Naive thymus-derived CD4-positive, alpha-beta T cell (primary cell): ENCODE measurements around the gene C4orf50. TPM values are rescaled to one million over a fixed set of nuclear protein-coding genes. Genes with fewer than 3 reads are reported as not detected.

Experiments used
- ATAC-seq: fragments of 150-1000 bp; cut with Tn5 transposase; 2 replicates; pipeline ENCODE4 v1.10.0; 2021; ENCODE audit warnings: mild to moderate bottlenecking, moderate library complexity
- CTCF ChIA-PET: fragments of 350-600 bp; sonication (Branson Sonifier 250); formaldehyde crosslinking; loops from one replicate; lab custom pipeline; 2021; ENCODE audit warnings: antibody characterized with exemption; lab: Charles Lee
- POLR2A ChIA-PET: fragments of 350-600 bp; sonication (Branson Sonifier 250); formaldehyde crosslinking; loops from one replicate; lab custom pipeline; 2021; ENCODE audit warnings: antibody characterized with exemption, inconsistent platforms; lab: Charles Lee
- DNase-seq, 9 donors: peaks; one replicate each; pipeline versions ENCODE4 v3.0.0 to v3.0.0-alpha.2; 2020 to 2022; ENCODE audit warnings: mixed read lengths in 1 of 9
- H3K27ac ChIP-seq: one replicate; pipeline ENCODE4 v1.7.0; 2013; ENCODE audit warnings: mild to moderate bottlenecking, low read depth, low read length, moderate library complexity
- H3K27me3 ChIP-seq, 2 donors: one replicate each; pipeline ENCODE4 v1.7.0; 2013; ENCODE audit warnings: low read length in 2 of 2, mild to moderate bottlenecking in 2 of 2, moderate library complexity in 2 of 2; ENCODE audit not compliant: control insufficient read depth in 2 of 2, insufficient read depth in 2 of 2
- H3K36me3 ChIP-seq, 3 experiments: 1 replicate in 2 of 3; 2 replicates in 1 of 3; pipeline ENCODE4 v1.7.0; 2013; ENCODE audit warnings: low read length in 3 of 3, mild to moderate bottlenecking in 3 of 3, moderate library complexity in 1 of 3; ENCODE audit not compliant: insufficient read depth in 3 of 3, control insufficient read depth in 2 of 3
- H3K4me1 ChIP-seq, 2 donors: one replicate each; pipeline ENCODE4 v1.7.0; 2013; ENCODE audit warnings: low read length in 2 of 2, mild to moderate bottlenecking in 2 of 2, moderate library complexity in 1 of 2; ENCODE audit not compliant: control insufficient read depth in 2 of 2, insufficient read depth in 2 of 2
- H3K4me3 ChIP-seq: 2 replicates; pipeline ENCODE4 v1.7.0; 2013; ENCODE audit warnings: mild to moderate bottlenecking, low read length
- H3K9me3 ChIP-seq, 3 experiments: 1 replicate in 2 of 3; 2 replicates in 1 of 3; pipeline ENCODE4 v1.7.0; 2013; ENCODE audit warnings: low read length in 3 of 3; ENCODE audit not compliant: control insufficient read depth in 2 of 3
- H3K27ac Mint-ChIP-seq, 9 donors: one replicate each; pipeline ENCODE4 v1.8.0; 2020 to 2022; ENCODE audit warnings: mixed read lengths in 9 of 9, mild to moderate bottlenecking in 8 of 9, moderate library complexity in 5 of 9, inconsistent platforms in 2 of 9
- H3K27me3 Mint-ChIP-seq, 5 donors: one replicate each; pipeline ENCODE4 v1.8.0; 2021 to 2022; ENCODE audit warnings: mixed read lengths in 5 of 5, mild to moderate bottlenecking in 1 of 5
- H3K36me3 Mint-ChIP-seq, 5 donors: one replicate each; pipeline ENCODE4 v1.8.0; 2020 to 2022; ENCODE audit warnings: mixed read lengths in 5 of 5, mild to moderate bottlenecking in 3 of 5, inconsistent platforms in 1 of 5
- H3K4me1 Mint-ChIP-seq, 7 donors: one replicate each; pipeline ENCODE4 v1.8.0; 2020 to 2022; ENCODE audit warnings: mixed read lengths in 7 of 7, mild to moderate bottlenecking in 3 of 7, inconsistent platforms in 1 of 7
- H3K4me3 Mint-ChIP-seq, 10 donors: one replicate each; pipeline ENCODE4 v1.8.0; 2020 to 2022; ENCODE audit warnings: mild to moderate bottlenecking in 10 of 10, mixed read lengths in 10 of 10, moderate library complexity in 6 of 10, inconsistent platforms in 2 of 10
- H3K9me3 Mint-ChIP-seq, 11 donors: one replicate each; pipeline ENCODE4 v1.8.0; 2020 to 2022; ENCODE audit warnings: mixed read lengths in 11 of 11, mild to moderate bottlenecking in 4 of 11, inconsistent platforms in 1 of 11, moderate library complexity in 1 of 11
- intact Hi-C, 2 donors: fragments of 100-400 bp; cut with micrococcal nuclease; formaldehyde crosslinking; loops; one replicate each; pipeline ENCODE4 v1.15.1; 2023
- polyA plus RNA-seq, 2 donors: library from polyadenylated mRNA; unstranded; fragments of 300-500 nt; fragmentation: Illumina TruSeq; gene quantifications; one replicate each; pipeline ENCODE4 v1.2.3, GENCODE V29; 2021
- total RNA-seq, 6 experiments: library from RNA in 5 of 6; stranded (reverse) in 5 of 6; gene quantifications; 1 replicate in 5 of 6; 2 replicates in 1 of 6; pipeline ENCODE4 v1.2.3 and lab custom pipeline; 2021 to 2026

C4orf50 gene
- total and polyA plus RNA-seq, 7 experiments from 2014 or later = 0.08 to 0.87 (median 0.54) TPM; not detected in 4

- CTCF ChIA-PET = no interaction called here
These were observed 4.7 kb downstream of the C4orf50 start for GRCh38 chr4:6013564-6013963.

GRCh38 chr4:6012200-6012599 is 6.0 kb downstream of the C4orf50 start:
- H3K27ac ChIP-seq = no peak overlapping the region
- peaks cover 0 to 4% (median 0%) of the 10 kb centered on the region in 7 donors for H3K4me1 Mint-ChIP-seq
- no peak overlapping the region for H3K4me3 Mint-ChIP-seq
- H3K27ac Mint-ChIP-seq = no peak overlapping the region
- no peak overlapping the region for H3K4me3 ChIP-seq
- intact Hi-C loops = no loop called here
- DNase-seq (no peak), ATAC-seq (no peak)
- peaks cover 17 to 43% (median 30%) of the 10 kb centered on the region in 5 donors for H3K27me3 Mint-ChIP-seq
- no peaks in the 10 kb centered on the region for H3K4me1 ChIP-seq
- POLR2A ChIA-PET = no interaction called here
- CTCF ChIA-PET = no interaction called here
- no peaks in the 10 kb centered on the region for H3K36me3 Mint-ChIP-seq
- H3K27me3 ChIP-seq = no peaks in the 10 kb centered on the region
- H3K9me3 ChIP-seq = no peaks in the 10 kb centered on the region
- peaks cover 0 to 2% (median 0%) of the 10 kb centered on the region in 11 donors for H3K9me3 Mint-ChIP-seq
- H3K36me3 ChIP-seq = no peaks in the 10 kb centered on the region

More at GRCh38 chr4:6013564-6013963, 4.7 kb downstream of the C4orf50 start:
- H3K27ac Mint-ChIP-seq = peak overlapping the region in 1 of 9 donors; percentile 17
- no peaks in the 10 kb centered on the region for H3K36me3 Mint-ChIP-seq
- POLR2A ChIA-PET = no interaction called here
- H3K9me3 Mint-ChIP-seq = peaks cover 0 to 2% (median 0%) of the 10 kb centered on the region in 11 donors
- H3K27me3 Mint-ChIP-seq = peaks cover 12 to 42% (median 23%) of the 10 kb centered on the region in 5 donors
- DNase-seq = no peak
- H3K4me3 Mint-ChIP-seq = no peak overlapping the region
- Histone ChIP-seq H3K4me1 (no peaks in the 10 kb centered on the region), H3K36me3 (no peaks in the 10 kb centered on the region), H3K27ac (no peak overlapping the region), H3K27me3 (no peaks in the 10 kb centered on the region), H3K4me3 (no peak overlapping the region), H3K9me3 (no peaks in the 10 kb centered on the region)
- H3K4me1 Mint-ChIP-seq = peaks cover 0 to 4% (median 0%) of the 10 kb centered on the region in 7 donors
- no peak for ATAC-seq
- intact Hi-C loops = no loop called here

- H3K9me3 Mint-ChIP-seq = peaks cover 0 to 2% (median 0%) of the 10 kb centered on the region in 11 donors
- ATAC-seq = no peak
- H3K36me3 Mint-ChIP-seq = peaks cover 0 to 3% (median 0%) of the 10 kb centered on the region in 5 donors
- no peak overlapping the region for H3K4me3 Mint-ChIP-seq
- peaks cover 0 to 4% (median 0%) of the 10 kb centered on the region in 7 donors for H3K4me1 Mint-ChIP-seq
- H3K27ac Mint-ChIP-seq = peak overlapping the region in 1 of 9 donors; percentile 28
- Histone ChIP-seq H3K27me3 (no peaks in the 10 kb centered on the region), H3K4me3 (no peak overlapping the region), H3K4me1 (no peaks in the 10 kb centered on the region), H3K9me3 (no peaks in the 10 kb centered on the region), H3K27ac (no peak overlapping the region), H3K36me3 (no peaks in the 10 kb centered on the region)
- POLR2A ChIA-PET = no interaction called here
- intact Hi-C loops = no loop called here
- CTCF ChIA-PET = interaction anchor here (1.7 kb wide), 1 partner anchor 14 kb away, joined by 4 read pairs; no protein-coding TSS in a partner anchor
- peaks cover 17 to 44% (median 30%) of the 10 kb centered on the region in 5 donors for H3K27me3 Mint-ChIP-seq
- DNase-seq = no peak
These were observed 6.5 kb downstream of the C4orf50 start for GRCh38 chr4:6011686-6012085.

- Mint-ChIP-seq H3K27me3 (peaks cover 17 to 48% (median 30%) of the 10 kb centered on the region in 5 donors), H3K4me3 (no peak overlapping the region), H3K9me3 (peaks cover 0 to 2% (median 0%) of the 10 kb centered on the region in 11 donors), H3K36me3 (peaks cover 0 to 4% (median 0%) of the 10 kb centered on the region in 5 donors), H3K27ac (peak overlapping the region in 1 of 9 donors; percentile 28), H3K4me1 (peaks cover 0 to 4% (median 0%) of the 10 kb centered on the region in 7 donors)
- ATAC-seq (no peak), DNase-seq (no peak)
- ChIA-PET POLR2A (no interaction called here), CTCF (interaction anchor here (1.7 kb wide), 1 partner anchor 13 kb away, joined by 4 read pairs; no protein-coding TSS in a partner anchor)
- Histone ChIP-seq H3K9me3 (no peaks in the 10 kb centered on the region), H3K36me3 (no peaks in the 10 kb centered on the region), H3K4me1 (no peaks in the 10 kb centered on the region), H3K27me3 (no peaks in the 10 kb centered on the region), H3K27ac (no peak overlapping the region), H3K4me3 (no peak overlapping the region)
- intact Hi-C loops = no loop called here
These were observed 7.0 kb downstream of the C4orf50 start for GRCh38 chr4:6011271-6011671.

- H3K27me3 Mint-ChIP-seq = peaks cover 17 to 48% (median 30%) of the 10 kb centered on the region in 5 donors
- H3K27ac ChIP-seq = no peak overlapping the region
- no peak overlapping the region for H3K4me3 ChIP-seq
- H3K36me3 Mint-ChIP-seq = peaks cover 0 to 4% (median 0%) of the 10 kb centered on the region in 5 donors
- H3K27ac Mint-ChIP-seq = no peak overlapping the region
- H3K4me3 Mint-ChIP-seq = no peak overlapping the region
- no peaks in the 10 kb centered on the region for H3K9me3 ChIP-seq
- H3K4me1 Mint-ChIP-seq = peaks cover 0 to 4% (median 0%) of the 10 kb centered on the region in 7 donors
- no peaks in the 10 kb centered on the region for H3K27me3 ChIP-seq
- POLR2A ChIA-PET = no interaction called here
- peaks cover 0 to 2% (median 0%) of the 10 kb centered on the region in 11 donors for H3K9me3 Mint-ChIP-seq
- DNase-seq = no peak
- no peaks in the 10 kb centered on the region for H3K36me3 ChIP-seq
- intact Hi-C loops = no loop called here
- CTCF ChIA-PET = interaction anchor here (1.7 kb wide), 1 partner anchor 13 kb away, joined by 4 read pairs; no protein-coding TSS in a partner anchor
- H3K4me1 ChIP-seq = no peaks in the 10 kb centered on the region
- ATAC-seq = no peak
These were observed 7.4 kb downstream of the C4orf50 start for GRCh38 chr4:6010789-6011188.

- no peaks in the 10 kb centered on the region for H3K9me3 ChIP-seq
- no peaks in the 10 kb centered on the region for H3K27me3 ChIP-seq
- intact Hi-C loops = no loop called here
- no peaks in the 10 kb centered on the region for H3K36me3 ChIP-seq
- no peak overlapping the region for H3K27ac Mint-ChIP-seq
- ChIA-PET CTCF (no interaction called here), POLR2A (no interaction called here)
- H3K9me3 Mint-ChIP-seq = peaks cover 0 to 2% (median 0%) of the 10 kb centered on the region in 11 donors
- H3K27ac ChIP-seq = no peak overlapping the region
- DNase-seq (no peak), ATAC-seq (no peak)
- H3K4me3 ChIP-seq = no peak overlapping the region
- no peaks in the 10 kb centered on the region for H3K4me1 ChIP-seq
- no peak overlapping the region for H3K4me3 Mint-ChIP-seq
- peaks cover 0 to 4% (median 0%) of the 10 kb centered on the region in 7 donors for H3K4me1 Mint-ChIP-seq
- peaks cover 17 to 48% (median 30%) of the 10 kb centered on the region in 5 donors for H3K27me3 Mint-ChIP-seq
- H3K36me3 Mint-ChIP-seq = peaks cover 0 to 4% (median 0%) of the 10 kb centered on the region in 5 donors
These were observed 8.8 kb downstream of the C4orf50 start for GRCh38 chr4:6009452-6009851.
